Fibroblast of villous mesenchyme (primary cell): Measurements from ENCODE around the gene MRTFB. TPM values are rescaled to one million over a fixed set of nuclear protein-coding genes. Genes with fewer than 3 reads are reported as not detected.
A peak's percentile ranks its signal among the peaks of the same experiment; 100 is the strongest.
"Not testable (repeated sequence)": the region's sequence is repeated elsewhere in the genome, so short reads cannot be mapped to it uniquely, and the experiment has no call there.

ENCODE experiments used
- DNase-seq: peaks from one replicate; pipeline ENCODE4 v3.0.0-alpha.2; 2010; ENCODE audit warnings: low read depth
- H3K4me3 ChIP-seq: 2 replicates; pipeline ENCODE4 v1.5.1; 2011; ENCODE audit warnings: low read depth, mild to moderate bottlenecking, low read length
- total RNA-seq: library from RNA; depleted of rRNA; stranded (reverse); fragments of >200 nt; gene quantifications from 2 replicates; pipeline ENCODE4 v1.2.3, GENCODE V29; 2012
- TF ChIP-seq, protein P1 (sequence below): IDR thresholded peaks from 2 replicates; pipeline ENCODE4 v1.5.1; 2012; ENCODE audit warnings: low read depth, mild to moderate bottlenecking, low read length; ENCODE audit not compliant: insufficient read depth

The MRTFB gene, protein sequence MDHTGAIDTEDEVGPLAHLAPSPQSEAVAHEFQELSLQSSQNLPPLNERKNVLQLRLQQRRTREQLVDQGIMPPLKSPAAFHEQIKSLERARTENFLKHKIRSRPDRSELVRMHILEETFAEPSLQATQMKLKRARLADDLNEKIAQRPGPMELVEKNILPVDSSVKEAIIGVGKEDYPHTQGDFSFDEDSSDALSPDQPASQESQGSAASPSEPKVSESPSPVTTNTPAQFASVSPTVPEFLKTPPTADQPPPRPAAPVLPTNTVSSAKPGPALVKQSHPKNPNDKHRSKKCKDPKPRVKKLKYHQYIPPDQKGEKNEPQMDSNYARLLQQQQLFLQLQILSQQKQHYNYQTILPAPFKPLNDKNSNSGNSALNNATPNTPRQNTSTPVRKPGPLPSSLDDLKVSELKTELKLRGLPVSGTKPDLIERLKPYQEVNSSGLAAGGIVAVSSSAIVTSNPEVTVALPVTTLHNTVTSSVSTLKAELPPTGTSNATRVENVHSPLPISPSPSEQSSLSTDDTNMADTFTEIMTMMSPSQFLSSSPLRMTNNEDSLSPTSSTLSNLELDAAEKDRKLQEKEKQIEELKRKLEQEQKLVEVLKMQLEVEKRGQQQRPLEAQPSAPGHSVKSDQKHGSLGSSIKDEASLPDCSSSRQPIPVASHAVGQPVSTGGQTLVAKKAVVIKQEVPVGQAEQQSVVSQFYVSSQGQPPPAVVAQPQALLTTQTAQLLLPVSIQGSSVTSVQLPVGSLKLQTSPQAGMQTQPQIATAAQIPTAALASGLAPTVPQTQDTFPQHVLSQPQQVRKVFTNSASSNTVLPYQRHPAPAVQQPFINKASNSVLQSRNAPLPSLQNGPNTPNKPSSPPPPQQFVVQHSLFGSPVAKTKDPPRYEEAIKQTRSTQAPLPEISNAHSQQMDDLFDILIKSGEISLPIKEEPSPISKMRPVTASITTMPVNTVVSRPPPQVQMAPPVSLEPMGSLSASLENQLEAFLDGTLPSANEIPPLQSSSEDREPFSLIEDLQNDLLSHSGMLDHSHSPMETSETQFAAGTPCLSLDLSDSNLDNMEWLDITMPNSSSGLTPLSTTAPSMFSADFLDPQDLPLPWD
- 8.2 and 10.0 TPM in 2 replicates for total RNA-seq

- TF ChIP-seq, protein P1, sequence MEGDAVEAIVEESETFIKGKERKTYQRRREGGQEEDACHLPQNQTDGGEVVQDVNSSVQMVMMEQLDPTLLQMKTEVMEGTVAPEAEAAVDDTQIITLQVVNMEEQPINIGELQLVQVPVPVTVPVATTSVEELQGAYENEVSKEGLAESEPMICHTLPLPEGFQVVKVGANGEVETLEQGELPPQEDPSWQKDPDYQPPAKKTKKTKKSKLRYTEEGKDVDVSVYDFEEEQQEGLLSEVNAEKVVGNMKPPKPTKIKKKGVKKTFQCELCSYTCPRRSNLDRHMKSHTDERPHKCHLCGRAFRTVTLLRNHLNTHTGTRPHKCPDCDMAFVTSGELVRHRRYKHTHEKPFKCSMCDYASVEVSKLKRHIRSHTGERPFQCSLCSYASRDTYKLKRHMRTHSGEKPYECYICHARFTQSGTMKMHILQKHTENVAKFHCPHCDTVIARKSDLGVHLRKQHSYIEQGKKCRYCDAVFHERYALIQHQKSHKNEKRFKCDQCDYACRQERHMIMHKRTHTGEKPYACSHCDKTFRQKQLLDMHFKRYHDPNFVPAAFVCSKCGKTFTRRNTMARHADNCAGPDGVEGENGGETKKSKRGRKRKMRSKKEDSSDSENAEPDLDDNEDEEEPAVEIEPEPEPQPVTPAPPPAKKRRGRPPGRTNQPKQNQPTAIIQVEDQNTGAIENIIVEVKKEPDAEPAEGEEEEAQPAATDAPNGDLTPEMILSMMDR, result no peak
- peak within 1 kb of the TSS; percentile 89 for H3K4me3 ChIP-seq
- peak; percentile 54 for DNase-seq
Observed at GRCh38 chr16:14070877-14071575, at the start of gene MRTFB. MRTFB (plus strand) TSS chr16:14071319; CDS start chr16:14140607, 69,288 bp downstream.

DNA sequence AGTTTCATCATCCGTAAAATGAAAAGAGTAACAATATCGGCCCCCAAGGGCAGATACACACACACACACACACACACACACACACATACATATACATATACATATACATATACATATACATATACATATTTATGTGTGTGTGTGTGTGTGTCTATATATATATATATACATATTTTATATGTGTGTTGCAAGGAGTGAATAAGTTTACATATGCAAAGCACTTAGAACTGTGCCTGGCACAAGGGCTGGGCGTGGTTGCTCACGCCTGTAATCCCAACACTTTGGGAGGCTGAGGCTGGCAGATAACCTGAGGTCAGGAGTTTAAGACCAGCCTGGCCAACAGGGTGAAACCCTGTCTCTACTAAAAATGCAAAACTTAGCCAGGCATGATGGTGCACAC, 47.6 kb upstream of the MRTFB start:
- not testable (repeated sequence) for H3K4me3 ChIP-seq, DNase-seq

DNA sequence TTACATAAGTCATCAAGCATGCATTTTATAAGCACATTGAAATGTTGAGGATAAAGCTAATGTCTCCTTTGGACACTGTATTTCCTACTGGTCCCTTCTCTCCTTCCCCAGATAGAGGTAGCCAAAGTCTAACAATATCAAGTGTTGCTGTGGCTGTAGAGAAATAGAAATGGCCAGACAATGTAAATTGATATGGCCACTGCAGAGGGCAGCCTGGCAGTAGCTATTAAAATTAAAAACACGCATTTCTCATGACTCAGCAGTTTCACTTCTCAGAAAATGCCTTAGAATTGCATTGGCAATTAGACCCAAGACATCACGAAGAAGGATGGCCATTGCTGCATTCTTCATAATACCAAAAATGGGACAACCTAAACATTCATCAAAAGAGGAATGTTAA, 46.8 kb upstream of the MRTFB start:
- no peak overlapping the region for H3K4me3 ChIP-seq
- TF ChIP-seq, protein P1, result no peak
- peak; percentile 21 for DNase-seq

- TF ChIP-seq, protein P1, result no peak
- no peak overlapping the region for H3K4me3 ChIP-seq
- DNase-seq, result no peak
Observed at GRCh38 chr16:14026572-14027285, 44.4 kb upstream of the MRTFB start.

DNA sequence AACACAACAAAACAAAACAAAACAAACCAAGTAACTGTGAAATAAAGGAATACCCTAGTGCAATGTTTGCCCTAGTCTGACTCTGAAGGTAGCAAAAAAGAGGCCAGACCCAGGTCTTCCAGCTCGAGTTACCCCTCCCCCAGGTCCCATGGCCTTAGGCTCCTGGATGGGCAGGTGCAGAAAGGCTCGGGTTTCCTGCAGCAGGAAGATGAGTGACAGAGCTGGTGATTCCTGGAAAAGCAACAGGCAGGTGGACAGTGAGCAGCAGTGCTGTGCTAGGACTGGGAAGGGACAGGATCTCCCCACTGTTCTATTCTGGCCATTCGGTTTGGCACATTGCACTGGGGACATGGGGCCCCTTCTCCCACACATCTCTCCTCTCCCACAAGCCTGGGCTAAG, 42.9 kb upstream of the MRTFB start:
- no peak overlapping the region for H3K4me3 ChIP-seq
- no peak for DNase-seq
- TF ChIP-seq, protein P1, result no peak

DNA sequence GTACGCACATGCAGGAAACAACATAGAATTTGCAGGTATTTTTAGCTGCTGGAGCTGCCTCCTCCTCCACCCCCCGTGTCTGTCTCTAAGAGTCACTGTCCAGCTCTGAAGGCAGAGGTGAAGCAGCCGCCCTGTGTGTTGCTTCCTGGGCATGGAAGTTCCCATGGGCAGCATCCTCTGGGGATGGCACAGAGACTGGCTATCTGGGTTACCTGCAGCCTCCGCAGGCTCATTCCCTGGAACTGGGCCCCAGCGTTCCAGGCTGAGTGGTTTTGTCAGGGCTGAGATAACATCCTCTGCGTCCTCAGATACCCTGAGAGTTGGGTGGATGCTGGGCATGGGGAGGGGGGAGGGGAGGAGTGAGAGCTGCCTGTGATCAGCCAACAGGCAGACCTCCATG, 41.5 kb upstream of the MRTFB start:
- DNase-seq, result no peak
- TF ChIP-seq, protein P1, result no peak
- no peak overlapping the region for H3K4me3 ChIP-seq
